ENCODE data around the gene BACE2. TPM values are rescaled to one million over a fixed set of nuclear protein-coding genes. Genes with fewer than 3 reads are reported as not detected.

Gene BACE2
- polyA plus RNA-seq (0.08 and 0.32 TPM in 2 replicates), polyA minus RNA-seq (0.93 TPM in 1 of 2 replicates, not detected in the other)

GRCh38 chr21:41167348-41168342 is at the start of gene BACE2:
TSS of gene BACE2 (plus strand) at chr21:41168160. CDS start at chr21:41168264, 104 bp downstream.
- no peak for TF ChIP-seq TAF1 (IDR thresholded peaks at IDR 0.05; ENCODE audit: low read depth)
- peak; percentile 20 for TF ChIP-seq RAD21 (conservative IDR thresholded peaks at IDR 0.05)
- no peak for TF ChIP-seq EZH2 (IDR thresholded peaks at IDR 0.05; ENCODE audit: borderline replicate concordance, insufficient read depth, low read length, poor library complexity, severe bottlenecking)
- TF ChIP-seq SMC3 (conservative IDR thresholded peaks at IDR 0.05; ENCODE audit: poor library complexity), result peak; percentile 44
- TF ChIP-seq EP300 (conservative IDR thresholded peaks at IDR 0.05; ENCODE audit: poor library complexity, severe bottlenecking), result no peak
- TF ChIP-seq CTCF (IDR thresholded peaks at IDR 0.05; ENCODE audit: poor library complexity, severe bottlenecking), result peak; percentile 44
- no peak for TF ChIP-seq MXI1 (conservative IDR thresholded peaks at IDR 0.05; ENCODE audit: poor library complexity, severe bottlenecking)
- TF ChIP-seq REST (IDR thresholded peaks at IDR 0.05; ENCODE audit: borderline replicate concordance), result no peak
- Histone ChIP-seq H3K79me2 (replicated peaks; ENCODE audit: insufficient read depth, low read length) (no peaks in the 10 kb centered on the region), H3K36me3 (ENCODE audit: insufficient read depth, low read length) (no peaks in the 10 kb centered on the region), H3K9me3 (ENCODE audit: low read length) (no peaks in the 10 kb centered on the region), H3K27ac (ENCODE audit: low read length) (no peak within 1 kb of the TSS), H2AFZ (ENCODE audit: low read depth, low read length) (no peak within 1 kb of the TSS), H3K4me2 (ENCODE audit: low read length) (peak within 1 kb of the TSS; percentile 61), H3K27me3 (ENCODE audit: insufficient read depth, low read depth, low read length) (peaks cover 45% of the 10 kb centered on the region), H4K20me1 (ENCODE audit: insufficient read depth) (no peaks in the 10 kb centered on the region), H3K9me2 (ENCODE audit: insufficient read depth, low read length) (no peaks in the 10 kb centered on the region), H3F3A (ENCODE audit: insufficient read depth, low read length, poor library complexity, severe bottlenecking) (no peaks in the 10 kb centered on the region), H3K9ac (ENCODE audit: low read length) (peak within 1 kb of the TSS; percentile 26), H3K4me3 (ENCODE audit: low read length) (peak within 1 kb of the TSS; percentile 68)

GRCh38 chr21:41119901-41120300 is 48.1 kb upstream of the BACE2 start:
- H3K36me3 ChIP-seq (ENCODE audit: insufficient read depth, low read length), result no peaks in the 10 kb centered on the region
- no peak overlapping the region for H3K4me3 ChIP-seq (ENCODE audit: low read length)
- no peak overlapping the region for H3K27ac ChIP-seq (ENCODE audit: low read length)
- no peak overlapping the region for H3K4me2 ChIP-seq (ENCODE audit: low read length)
- no peaks in the 10 kb centered on the region for H4K20me1 ChIP-seq (ENCODE audit: insufficient read depth)
- H2AFZ ChIP-seq (ENCODE audit: low read depth, low read length), result no peak overlapping the region
- no peaks in the 10 kb centered on the region for H3K27me3 ChIP-seq (ENCODE audit: insufficient read depth, low read depth, low read length)
- no peaks in the 10 kb centered on the region for H3K9me3 ChIP-seq (ENCODE audit: low read length)
- no peak overlapping the region for H3K9ac ChIP-seq (ENCODE audit: low read length)
- TF ChIP-seq CTCF (IDR thresholded peaks at IDR 0.05; ENCODE audit: poor library complexity, severe bottlenecking) (no peak), POLR2AphosphoS5 (IDR thresholded peaks at IDR 0.05) (no peak), TAF1 (IDR thresholded peaks at IDR 0.05; ENCODE audit: low read depth) (no peak), EP300 (conservative IDR thresholded peaks at IDR 0.05; ENCODE audit: poor library complexity, severe bottlenecking) (no peak), RAD21 (conservative IDR thresholded peaks at IDR 0.05) (no peak), EZH2 (IDR thresholded peaks at IDR 0.05; ENCODE audit: borderline replicate concordance, insufficient read depth, low read length, poor library complexity, severe bottlenecking) (no peak), MXI1 (conservative IDR thresholded peaks at IDR 0.05; ENCODE audit: poor library complexity, severe bottlenecking) (no peak), SMC3 (conservative IDR thresholded peaks at IDR 0.05; ENCODE audit: poor library complexity) (no peak), REST (IDR thresholded peaks at IDR 0.05; ENCODE audit: borderline replicate concordance) (no peak)
- H3K9me2 ChIP-seq (ENCODE audit: insufficient read depth, low read length), result no peaks in the 10 kb centered on the region
- no peaks in the 10 kb centered on the region for H3F3A ChIP-seq (ENCODE audit: insufficient read depth, low read length, poor library complexity, severe bottlenecking)
- no peaks in the 10 kb centered on the region for H3K79me2 ChIP-seq (replicated peaks; ENCODE audit: insufficient read depth, low read length)
